HG02973 (cell line): ENCODE results near the gene HACD2.

Experiments used
- ATAC-seq: cut with Tn5 transposase; IDR thresholded peaks from one replicate; pipeline ENCODE4 v1.9.1; 2021; ENCODE audit warnings: moderate library complexity; ENCODE audit not compliant: unreplicated experiment

HACD2 gene

GRCh38 chr3:123584988-123585937, at the start of gene HACD2:
Gene HACD2, minus strand, starts transcription at chr3:123585053. Its CDS starts 26 bp downstream, at chr3:123585027.
- peak; percentile 90 for ATAC-seq

- no peak for ATAC-seq
Measured at GRCh38 chr3:123634149-123635051, 49.5 kb upstream of the HACD2 start.

GRCh38 chr3:123633530-123633929, 48.7 kb upstream of the HACD2 start:
- no peak for ATAC-seq

- ATAC-seq = no peak
Measured at GRCh38 chr3:123632161-123632655, 47.4 kb upstream of the HACD2 start.

- ATAC-seq = no peak
Measured at GRCh38 chr3:123629747-123630047, 44.8 kb upstream of the HACD2 start.

- ATAC-seq = no peak
Measured at GRCh38 chr3:123628996-123629746, 44.3 kb upstream of the HACD2 start.

GRCh38 chr3:123627673-123628670, 43.1 kb upstream of the HACD2 start:
- ATAC-seq = no peak

- ATAC-seq = no peak
Measured at GRCh38 chr3:123626881-123627280, 42.0 kb upstream of the HACD2 start.

- ATAC-seq = no peak
Measured at GRCh38 chr3:123624302-123624701, 39.4 kb upstream of the HACD2 start.

GRCh38 chr3:123623346-123623880, 38.6 kb upstream of the HACD2 start:
- ATAC-seq = no peak

- ATAC-seq = no peak
Measured at GRCh38 chr3:123622766-123623165, 37.9 kb upstream of the HACD2 start.

GRCh38 chr3:123621850-123622189, 37.0 kb upstream of the HACD2 start:
- ATAC-seq = no peak

- ATAC-seq = no peak
Measured at GRCh38 chr3:123621186-123621849, 36.5 kb upstream of the HACD2 start.

GRCh38 chr3:123620343-123620742, 35.5 kb upstream of the HACD2 start:
- no peak for ATAC-seq

GRCh38 chr3:123618768-123619484, 34.1 kb upstream of the HACD2 start:
- no peak for ATAC-seq

- ATAC-seq = no peak
Measured at GRCh38 chr3:123618076-123618708, 33.3 kb upstream of the HACD2 start.

GRCh38 chr3:123616593-123616992, 31.7 kb upstream of the HACD2 start:
- ATAC-seq = no peak

GRCh38 chr3:123613543-123613942, 28.7 kb upstream of the HACD2 start:
- ATAC-seq = no peak
